Activated T-cell treated with anti-CD3 and anti-CD28 coated beads for 4 hours (primary cell): ENCODE data around the gene GALNT18.

Experiments
- DNase-seq: peaks from one replicate; pipeline ENCODE4 v3.0.0-alpha.2; 2020

GALNT18 gene

GRCh38 chr11:11486423-11486822 is 135.4 kb downstream of the GALNT18 start:
- no peak for DNase-seq

GRCh38 chr11:11486002-11486401 is 135.8 kb downstream of the GALNT18 start:
- no peak for DNase-seq

GRCh38 chr11:11483627-11484026 is 138.2 kb downstream of the GALNT18 start:
- no peak for DNase-seq

- DNase-seq = no peak
Observed at GRCh38 chr11:11482730-11483129, 139.1 kb downstream of the GALNT18 start.

GRCh38 chr11:11481371-11481770 is 140.4 kb downstream of the GALNT18 start:
- DNase-seq = no peak

- DNase-seq = no peak
Observed at GRCh38 chr11:11480971-11481370, 140.8 kb downstream of the GALNT18 start.

GRCh38 chr11:11478687-11479086 is 143.1 kb downstream of the GALNT18 start:
- DNase-seq = no peak

GRCh38 chr11:11477695-11478420 is 143.9 kb downstream of the GALNT18 start:
- DNase-seq = no peak

GRCh38 chr11:11476971-11477645 is 144.7 kb downstream of the GALNT18 start:
- DNase-seq = no peak

- no peak for DNase-seq
Observed at GRCh38 chr11:11476499-11476898, 145.3 kb downstream of the GALNT18 start.

- no peak for DNase-seq
Observed at GRCh38 chr11:11472106-11472505, 149.7 kb downstream of the GALNT18 start.

GRCh38 chr11:11471201-11471600 is 150.6 kb downstream of the GALNT18 start:
- DNase-seq = no peak

GRCh38 chr11:11468954-11469353 is 152.9 kb downstream of the GALNT18 start:
- no peak for DNase-seq

- no peak for DNase-seq
Observed at GRCh38 chr11:11467312-11467711, 154.5 kb downstream of the GALNT18 start.

GRCh38 chr11:11464555-11464954 is 157.2 kb downstream of the GALNT18 start:
- no peak for DNase-seq

GRCh38 chr11:11463405-11463804 is 158.4 kb downstream of the GALNT18 start:
- no peak for DNase-seq

GRCh38 chr11:11461473-11461872 is 160.3 kb downstream of the GALNT18 start:
- no peak for DNase-seq

- no peak for DNase-seq
Observed at GRCh38 chr11:11459578-11459977, 162.2 kb downstream of the GALNT18 start.

- no peak for DNase-seq
Observed at GRCh38 chr11:11458485-11458884, 163.3 kb downstream of the GALNT18 start.

- no peak for DNase-seq
Observed at GRCh38 chr11:11458001-11458400, 163.8 kb downstream of the GALNT18 start.

GRCh38 chr11:11456866-11457265 is 164.9 kb downstream of the GALNT18 start:
- DNase-seq = no peak

- no peak for DNase-seq
Observed at GRCh38 chr11:11454671-11455223, 167.1 kb downstream of the GALNT18 start.

GRCh38 chr11:11451501-11452005 is 170.3 kb downstream of the GALNT18 start:
- no peak for DNase-seq

GRCh38 chr11:11450744-11451362 is 171.0 kb downstream of the GALNT18 start:
- no peak for DNase-seq
